ENCODE measurements around the gene PID1.

PID1 gene

GRCh38 chr2:228987441-228988155 is 283.5 kb downstream of the PID1 start:
- DNase-seq = no peak

GRCh38 chr2:228986961-228987360 is 284.1 kb downstream of the PID1 start:
- no peak for DNase-seq

- no peak for DNase-seq
Observed at GRCh38 chr2:228983700-228984099, 287.4 kb downstream of the PID1 start.

DNA sequence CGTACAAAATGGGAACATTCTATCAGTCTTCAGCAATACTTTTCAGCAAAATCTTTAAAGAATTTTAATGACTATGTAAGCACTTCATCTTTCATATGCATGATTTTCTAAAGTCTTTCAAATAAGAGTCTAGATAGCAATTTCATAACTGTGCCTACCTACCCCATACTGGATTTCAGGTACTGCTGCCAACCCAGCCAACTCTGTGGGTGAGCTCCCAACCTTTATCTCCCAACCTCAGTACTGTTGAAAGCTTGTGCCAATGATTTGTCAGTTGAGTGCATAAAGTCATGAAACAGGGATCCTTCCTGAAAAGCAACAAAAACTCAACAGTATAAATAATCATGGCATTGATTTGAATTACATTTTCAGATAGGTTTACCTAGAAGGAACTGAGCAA is 296.9 kb downstream of the PID1 start:
- no peak for DNase-seq
